T-helper 9 cell (primary cell): ENCODE results near the gene PHLDA3.
"Not testable (repeated sequence)": the region's sequence is repeated elsewhere in the genome, so short reads cannot be mapped to it uniquely, and the experiment has no call there.

Experiments used
- DNase-seq: peaks from one replicate; pipeline ENCODE4 v3.0.0-alpha.2; 2020

PHLDA3 gene

DNA sequence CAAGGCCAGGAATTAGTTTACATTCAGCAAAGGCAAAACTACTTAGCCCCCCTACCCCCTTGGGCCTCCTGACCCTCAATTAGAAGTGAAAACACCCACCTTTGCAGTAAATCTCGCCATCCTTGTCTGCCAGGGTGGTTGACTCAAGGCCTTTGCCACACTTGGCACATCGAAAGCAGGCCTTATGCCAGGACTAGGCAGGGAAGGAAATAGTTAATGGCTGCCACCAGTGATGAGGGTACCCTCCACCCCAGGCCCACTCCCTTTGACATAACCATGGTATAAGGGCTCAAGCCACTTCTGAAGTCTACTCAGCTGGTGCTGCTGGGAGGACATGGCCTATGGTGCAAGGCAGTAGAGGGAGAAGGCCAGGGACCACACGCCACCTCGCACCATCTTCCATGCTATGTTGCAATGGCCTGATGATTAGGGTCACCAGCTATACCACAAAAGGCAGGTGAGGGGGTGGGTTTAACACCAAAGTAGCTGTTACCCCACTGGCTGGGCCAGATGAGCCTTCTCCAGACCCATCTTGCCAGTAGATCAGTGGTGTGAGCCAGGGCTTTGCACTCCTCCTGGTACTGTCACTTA is 16.3 kb upstream of the PHLDA3 start:
- no peak for DNase-seq

DNA sequence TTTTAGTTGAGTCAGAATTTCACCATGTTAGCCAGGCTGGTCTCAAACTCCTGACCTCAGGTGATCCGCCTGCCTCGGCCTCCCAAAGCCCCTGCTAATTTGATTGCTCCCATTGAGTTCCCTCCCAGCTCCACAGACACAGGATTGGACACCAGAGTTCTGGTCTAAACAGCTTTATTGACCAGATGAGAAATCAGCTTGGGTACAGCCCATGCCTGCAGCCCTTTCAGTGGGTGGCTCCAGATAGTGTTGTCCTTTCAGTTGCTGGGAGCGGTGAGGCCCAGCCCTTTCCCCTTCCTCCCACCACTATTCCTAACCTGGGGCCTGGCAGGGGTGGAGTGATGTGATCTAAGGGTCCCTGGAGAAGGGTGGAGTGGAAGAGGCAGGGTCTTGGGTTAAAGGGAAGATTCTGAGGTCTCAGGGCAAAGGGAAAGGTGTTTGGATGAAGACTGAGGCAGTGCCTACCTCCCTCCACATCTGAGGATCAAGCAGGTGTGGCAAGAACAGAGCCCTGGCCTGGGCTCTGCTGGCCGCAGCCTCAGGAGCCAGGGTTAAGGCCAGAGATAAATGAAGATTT is 14.5 kb upstream of the PHLDA3 start:
- no peak for DNase-seq

- DNase-seq, result no peak
Measured at GRCh38 chr1:201482755-201483154, 13.8 kb upstream of the PHLDA3 start.

DNA sequence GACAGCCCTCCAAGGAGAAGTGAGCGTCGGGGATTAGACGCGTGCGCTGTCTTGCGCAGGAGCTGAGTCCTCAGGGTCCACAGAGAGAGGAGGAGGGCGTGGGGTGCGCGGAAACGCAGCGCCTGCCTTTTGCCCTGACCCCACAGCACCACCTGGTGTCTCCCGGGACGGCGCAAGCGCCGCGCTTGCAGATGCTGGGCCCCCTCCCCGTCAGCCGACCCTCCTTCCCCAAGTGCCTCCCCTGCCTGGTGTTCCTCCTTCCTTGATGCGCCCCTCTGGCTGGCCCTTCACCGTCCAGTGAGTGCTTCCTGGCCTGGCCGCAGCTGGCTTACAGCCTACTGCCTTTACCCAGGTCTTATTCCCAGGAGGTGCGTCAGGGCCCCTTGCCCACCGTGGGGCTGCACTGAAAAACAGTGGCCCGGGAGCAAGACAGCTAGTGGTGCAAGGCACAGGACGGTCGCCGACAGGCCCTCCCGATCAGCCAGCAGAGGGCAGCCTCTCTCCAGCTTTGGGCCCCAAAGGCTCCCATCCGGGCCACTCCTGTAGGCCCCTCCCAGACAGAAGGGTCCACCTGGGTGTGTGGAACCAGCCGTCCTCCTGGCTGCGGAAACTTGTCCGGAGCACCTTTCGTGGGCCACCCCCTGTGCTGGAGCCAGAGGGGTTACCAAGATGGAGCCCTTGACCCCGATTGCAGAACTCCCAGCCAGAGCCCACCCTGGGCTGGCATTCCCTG is 12.9 kb upstream of the PHLDA3 start:
- peak; percentile 71 for DNase-seq

DNA sequence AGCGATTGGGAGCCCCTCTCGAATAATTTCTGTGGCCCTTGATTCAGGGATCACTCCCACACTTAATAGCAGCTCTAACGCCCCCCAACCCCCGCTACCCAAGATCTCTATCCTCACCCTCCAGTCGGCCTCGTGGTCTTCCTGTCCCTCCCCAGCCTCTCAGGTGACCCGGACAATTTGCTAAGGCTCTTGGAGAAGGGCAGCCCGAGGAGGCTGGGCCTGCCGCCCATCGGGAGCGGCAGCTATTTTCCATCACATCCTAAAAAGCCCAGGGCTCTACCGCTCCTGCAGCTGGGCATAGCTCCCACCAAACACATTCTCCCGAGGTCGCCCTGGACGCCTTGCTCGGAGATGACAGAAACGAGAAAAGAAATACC is 12.0 kb upstream of the PHLDA3 start:
- no peak for DNase-seq

DNA sequence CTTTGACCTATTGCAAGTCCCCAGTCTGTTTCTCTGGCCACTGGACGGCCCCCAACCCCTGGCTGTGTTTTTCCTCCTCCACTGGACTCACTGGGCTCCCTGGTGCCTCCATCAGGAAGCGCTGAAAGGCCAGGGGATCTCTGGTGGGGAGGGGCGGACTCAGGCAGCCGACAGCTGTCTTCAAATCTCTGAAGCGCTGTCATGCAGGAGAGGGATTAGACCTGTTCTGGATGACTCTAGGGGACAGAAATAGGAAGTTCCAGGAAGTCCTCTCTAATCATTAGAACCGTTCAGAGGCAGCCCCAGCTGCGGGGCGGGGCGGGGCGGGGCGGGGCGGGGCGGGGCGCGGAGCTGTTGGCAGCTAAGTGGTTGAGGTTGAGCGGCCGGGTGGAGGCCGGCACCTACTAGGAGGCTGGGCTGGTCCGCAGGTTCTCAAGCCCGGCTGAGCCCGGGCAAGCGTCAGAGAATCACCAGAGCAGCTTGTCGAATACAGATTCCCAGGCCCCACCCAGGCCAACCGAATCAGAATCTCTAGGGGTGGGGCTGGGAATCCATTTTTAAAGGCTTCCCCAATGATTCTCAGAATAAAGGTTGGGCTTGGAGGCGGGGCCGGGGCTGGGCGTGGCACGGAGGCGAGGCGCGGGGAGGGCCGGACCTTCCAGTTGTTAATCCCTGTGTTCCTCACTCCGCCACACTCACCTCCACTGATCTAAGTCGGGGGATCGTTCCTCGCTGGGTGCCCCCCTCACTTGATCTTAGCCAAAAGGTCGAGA is 11.4 kb upstream of the PHLDA3 start:
- DNase-seq, result peak; percentile 58

GRCh38 chr1:201479201-201479730 is 10.3 kb upstream of the PHLDA3 start:
- DNase-seq, result no peak

- DNase-seq, result not testable (repeated sequence)
Measured at GRCh38 chr1:201478666-201479065, 9.7 kb upstream of the PHLDA3 start.

GRCh38 chr1:201476670-201477344 is 7.8 kb upstream of the PHLDA3 start:
- DNase-seq, result no peak

DNA sequence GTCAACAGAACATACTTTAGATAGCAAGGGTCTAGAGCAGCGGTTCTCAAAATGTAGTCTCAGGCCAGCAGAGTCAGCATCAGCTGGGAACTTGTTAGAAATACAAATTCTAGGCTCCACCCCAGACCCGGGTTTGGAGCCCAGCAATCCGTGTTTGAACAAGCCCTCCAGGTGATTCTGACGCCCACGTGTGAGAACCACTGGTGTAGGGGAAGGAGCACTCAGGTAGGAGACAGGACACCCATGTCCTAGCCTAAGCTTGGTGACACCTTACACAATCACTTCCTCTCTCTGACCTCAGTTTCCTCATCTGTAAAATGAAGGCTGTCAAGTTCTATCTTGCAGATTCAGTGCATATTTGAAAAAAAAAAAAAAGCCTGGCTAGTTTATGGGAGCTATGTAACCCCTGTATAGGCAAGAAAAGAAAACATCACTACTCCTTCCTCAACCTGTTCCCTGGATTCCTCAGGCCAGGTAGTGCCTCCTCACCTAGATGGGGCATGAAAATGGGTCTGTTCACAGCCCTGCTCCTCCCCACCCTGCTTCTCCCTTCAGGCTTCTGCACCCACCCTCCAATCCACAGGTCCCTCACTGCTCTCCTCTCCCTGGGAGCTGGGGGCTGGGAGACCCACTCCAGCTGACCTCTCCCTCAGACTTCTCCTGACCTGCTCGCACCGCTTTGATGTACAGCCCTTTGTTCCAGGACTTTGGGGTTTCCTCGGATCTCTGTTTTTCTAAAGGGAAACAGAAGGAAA is 7.1 kb upstream of the PHLDA3 start:
- no peak for DNase-seq

DNA sequence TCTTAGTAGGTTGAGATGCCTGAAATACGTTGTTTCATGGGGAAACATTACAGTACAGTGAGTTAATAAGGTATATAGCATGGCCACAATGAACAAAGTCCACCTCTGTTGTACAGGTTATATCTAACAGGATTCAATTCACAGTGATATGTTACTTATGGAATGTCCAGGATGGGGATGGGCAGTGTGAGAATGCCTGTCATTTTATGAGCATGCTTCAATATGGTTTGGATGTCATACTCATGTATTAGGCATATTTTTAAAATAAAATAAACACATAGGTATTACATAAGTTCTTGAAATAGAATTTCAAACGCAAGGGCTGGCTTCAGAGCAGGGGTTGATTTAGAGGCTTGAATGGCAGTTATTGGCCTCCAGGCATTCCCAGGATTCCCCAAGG is 6.1 kb upstream of the PHLDA3 start:
- DNase-seq, result no peak

- DNase-seq, result no peak
Measured at GRCh38 chr1:201473296-201473695, 4.3 kb upstream of the PHLDA3 start.

DNA sequence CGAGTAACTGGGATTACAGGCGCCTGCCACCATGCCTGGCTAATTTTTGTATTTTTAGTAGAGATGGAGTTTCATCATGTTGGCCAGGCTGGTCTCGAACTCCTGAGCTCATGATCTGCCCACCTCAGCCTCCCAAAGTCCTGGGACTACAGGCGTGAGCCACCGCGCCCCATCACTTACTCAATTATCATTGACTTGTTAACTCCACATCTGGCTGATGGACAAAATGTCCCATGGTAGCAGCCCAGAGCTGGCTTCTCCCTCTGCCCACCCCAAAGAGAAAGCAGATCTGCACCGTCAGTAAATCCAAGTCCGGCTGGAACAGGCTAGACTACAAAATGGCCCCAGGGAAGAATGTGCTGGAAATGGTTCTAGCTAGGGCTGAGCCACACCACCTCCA is 3.3 kb upstream of the PHLDA3 start:
- not testable (repeated sequence) for DNase-seq

DNA sequence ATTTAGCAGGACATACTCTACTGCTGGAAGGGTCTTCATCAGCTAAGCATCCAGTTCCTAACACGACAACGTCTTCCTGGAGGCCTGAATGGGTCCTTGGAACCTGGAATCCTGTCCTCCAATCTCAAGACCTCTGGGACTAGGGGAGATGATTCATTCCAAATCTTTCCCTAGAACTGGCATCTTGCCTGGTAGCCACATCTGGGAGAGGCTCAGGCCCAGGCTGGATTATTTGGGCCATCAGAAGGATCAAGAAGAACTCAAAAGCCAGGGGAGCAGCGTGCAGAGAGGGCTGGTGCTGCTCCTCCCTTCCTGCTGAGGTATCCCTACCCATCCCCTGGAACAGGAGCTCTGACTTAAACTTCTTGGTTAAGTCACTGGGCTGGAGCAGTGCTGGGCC is 2.8 kb upstream of the PHLDA3 start:
- DNase-seq, result no peak

- DNase-seq, result no peak
Measured at GRCh38 chr1:201470581-201470980, 1.6 kb upstream of the PHLDA3 start.

- no peak for DNase-seq
Measured at GRCh38 chr1:201469645-201470074, 672 bp upstream of the PHLDA3 start.

DNA sequence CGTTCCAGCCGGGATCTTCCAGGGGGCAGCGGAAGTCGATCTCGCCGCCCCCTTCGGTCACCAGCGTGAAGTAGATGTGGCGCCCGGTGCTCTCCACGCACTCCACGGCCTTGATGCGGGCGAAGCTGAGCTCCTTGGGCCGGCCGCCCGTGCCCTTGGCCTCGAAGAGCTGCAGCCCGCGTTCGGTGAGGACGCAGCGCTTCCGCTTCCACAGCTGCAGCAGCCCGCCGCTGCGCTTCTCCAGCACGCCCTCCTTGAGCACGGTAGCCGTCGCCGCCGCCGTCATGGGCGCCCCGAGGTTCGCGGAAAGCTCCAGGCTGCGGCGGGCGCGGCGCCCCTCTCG is 516 bp downstream of the PHLDA3 start:
- no peak for DNase-seq

DNA sequence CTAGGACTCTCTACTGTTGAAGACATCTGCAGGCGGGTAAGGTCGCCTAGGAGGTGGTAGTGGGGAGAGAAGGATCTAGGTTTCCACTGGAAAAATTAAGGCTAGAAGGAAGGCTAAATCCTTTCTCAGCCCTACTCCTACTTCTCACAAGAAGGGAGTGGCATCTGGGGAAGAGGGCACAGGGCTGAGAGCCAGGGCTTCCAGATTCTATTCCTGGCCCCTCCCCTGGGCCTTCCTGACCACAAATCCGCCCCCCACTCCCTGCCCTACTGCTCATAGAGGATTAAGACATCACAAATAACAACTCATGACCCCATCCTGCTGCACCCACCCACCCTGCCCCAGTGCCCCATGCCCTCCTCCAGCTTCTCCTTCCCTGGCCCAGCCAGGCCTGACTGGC is 2.5 kb downstream of the PHLDA3 start:
- no peak for DNase-seq

GRCh38 chr1:201465698-201466290 is 3.2 kb downstream of the PHLDA3 start:
- no peak for DNase-seq

- DNase-seq, result no peak
Measured at GRCh38 chr1:201463071-201463552, 5.9 kb downstream of the PHLDA3 start.

- no peak for DNase-seq
Measured at GRCh38 chr1:201461645-201462441, 7.1 kb downstream of the PHLDA3 start.
